Suppressor macrophage treated with lipopolysaccharide for 4 hours (primary cell): Measurements from ENCODE around the gene DAAM1.

ENCODE experiments used
- DNase-seq: peaks from one replicate; pipeline ENCODE4 v3.0.0-alpha.2; 2020

The DAAM1 gene

DNA sequence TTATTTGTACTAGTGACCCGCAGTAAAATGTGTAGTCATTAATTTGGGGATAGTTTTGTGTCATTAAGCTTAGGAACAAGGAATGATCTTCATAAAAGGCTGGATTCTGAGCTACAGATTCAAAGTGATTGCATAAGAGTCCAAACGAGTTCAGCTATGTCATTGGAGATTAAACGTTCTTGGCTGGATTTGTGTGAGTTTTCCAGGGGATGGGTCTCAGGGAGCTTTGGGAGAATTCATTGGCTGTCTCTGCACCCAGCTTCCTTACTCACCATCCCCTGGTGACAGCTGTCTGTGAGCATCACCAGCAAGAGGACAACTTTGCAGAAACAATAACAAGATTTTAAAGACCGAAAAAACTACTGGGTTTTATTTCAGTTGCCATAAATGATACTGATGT lies 130.4 kb downstream of the DAAM1 start:
- no peak for DNase-seq

DNA sequence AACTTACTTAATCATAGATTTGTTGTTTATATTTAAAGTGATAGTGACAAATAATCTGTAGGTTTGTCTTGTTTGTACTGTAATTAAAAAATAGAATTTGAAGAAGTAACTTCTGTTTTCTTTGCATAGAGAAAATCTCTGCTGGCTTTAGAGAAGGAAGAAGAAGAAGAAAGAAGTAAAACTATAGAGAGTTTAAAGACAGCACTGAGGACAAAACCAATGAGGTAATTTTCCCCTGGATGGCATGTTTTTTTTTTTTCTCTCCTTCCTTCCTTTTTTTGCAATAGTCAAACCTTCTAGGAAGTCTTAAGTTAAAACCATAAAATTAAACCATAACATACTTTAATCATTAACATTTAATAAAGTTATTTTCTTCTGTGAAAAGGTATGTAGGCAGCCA lies 131.9 kb downstream of the DAAM1 start:
- peak; percentile 24 for DNase-seq

DNA sequence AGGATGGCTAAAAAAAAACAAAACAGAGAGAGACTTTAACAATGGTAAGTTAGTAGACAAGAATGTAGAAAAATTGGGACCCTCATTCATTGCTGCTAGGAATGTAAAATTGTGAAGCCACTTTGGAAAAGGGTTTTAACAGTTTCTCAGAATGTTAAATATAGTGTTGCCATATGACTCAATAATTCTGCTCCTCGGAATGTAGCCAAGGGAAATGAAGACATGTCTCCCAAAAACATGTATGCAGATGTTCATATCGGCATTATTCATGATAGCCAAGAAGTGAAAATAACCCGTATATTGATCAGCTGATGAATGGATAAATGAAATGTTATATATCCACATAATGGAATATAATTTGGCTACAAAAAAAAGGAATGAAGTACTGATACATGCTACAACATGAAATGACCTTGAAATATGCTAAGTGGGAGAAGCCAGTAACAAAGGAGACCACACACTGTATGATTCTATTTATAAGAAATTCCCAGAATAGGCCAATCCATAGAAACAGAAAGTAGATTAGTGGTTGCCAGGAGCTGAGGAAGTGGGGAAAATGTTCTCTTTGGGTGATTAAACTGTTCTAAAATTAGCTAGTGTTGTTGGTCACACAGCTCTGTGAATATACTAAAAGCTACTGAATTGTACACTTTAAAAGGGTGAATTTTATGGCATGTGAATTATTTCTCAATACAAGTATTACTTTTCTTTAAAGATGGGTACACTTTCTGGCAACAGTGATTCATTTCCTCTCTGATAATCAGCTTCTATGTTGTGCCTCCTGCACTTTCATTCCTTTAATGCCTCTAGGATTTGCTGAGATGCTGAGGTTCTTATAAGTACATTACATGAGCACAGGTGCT lies 132.5 kb downstream of the DAAM1 start:
- peak; percentile 80 for DNase-seq

DNA sequence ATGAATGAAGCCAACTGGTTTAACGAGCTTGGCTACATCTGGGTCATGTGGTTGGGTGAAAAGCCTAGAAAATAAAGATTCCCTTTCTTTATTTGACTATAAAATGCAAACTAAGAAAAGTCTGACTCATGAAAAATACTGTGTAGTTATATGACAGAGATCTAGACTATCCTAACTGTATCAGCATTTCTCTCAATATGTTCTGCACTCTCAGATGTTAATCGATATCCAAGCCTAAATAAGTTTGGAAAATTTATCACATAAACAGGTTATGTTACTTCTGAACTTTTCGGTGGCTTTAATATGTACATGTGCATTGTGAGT lies 133.1 kb downstream of the DAAM1 start:
- DNase-seq, result no peak

DNA sequence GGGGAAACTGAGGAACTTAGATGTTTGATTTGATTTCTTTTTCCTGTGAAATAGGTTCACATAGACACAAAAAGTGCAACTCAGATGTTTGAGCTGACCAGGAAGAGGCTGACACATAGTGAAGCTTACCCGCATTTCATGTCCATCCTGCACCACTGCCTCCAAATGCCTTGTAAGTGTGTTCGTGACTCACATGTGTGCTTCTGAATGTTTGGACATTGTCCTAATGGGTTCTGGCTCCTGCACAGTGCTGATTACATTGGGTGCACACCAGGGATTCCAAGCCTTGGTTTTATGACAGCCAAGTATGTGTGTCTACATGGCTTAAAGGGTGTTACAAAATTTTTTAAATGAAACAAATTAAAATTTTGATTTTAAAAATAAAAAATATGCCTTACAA lies 137.4 kb downstream of the DAAM1 start:
- DNase-seq, result no peak

DNA sequence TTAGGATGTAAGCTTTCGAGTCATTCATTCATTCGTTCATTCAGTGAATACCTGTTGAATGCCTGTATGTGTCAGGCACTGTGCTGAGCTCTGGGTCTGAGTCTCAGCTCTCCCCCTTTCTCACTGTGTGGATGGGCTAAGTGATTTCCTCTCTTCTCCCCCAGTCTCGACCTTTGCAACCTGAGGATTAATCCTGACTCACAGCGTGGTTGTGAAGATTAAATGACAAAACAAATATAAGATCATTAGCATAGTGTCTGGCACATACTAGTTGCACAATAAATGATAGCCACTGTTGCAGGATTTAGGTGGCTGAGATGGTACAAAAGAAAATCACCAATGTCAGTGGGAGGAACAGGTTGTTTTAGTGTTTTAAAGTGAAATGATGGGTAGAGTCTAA lies 140.0 kb downstream of the DAAM1 start:
- no peak for DNase-seq

DNA sequence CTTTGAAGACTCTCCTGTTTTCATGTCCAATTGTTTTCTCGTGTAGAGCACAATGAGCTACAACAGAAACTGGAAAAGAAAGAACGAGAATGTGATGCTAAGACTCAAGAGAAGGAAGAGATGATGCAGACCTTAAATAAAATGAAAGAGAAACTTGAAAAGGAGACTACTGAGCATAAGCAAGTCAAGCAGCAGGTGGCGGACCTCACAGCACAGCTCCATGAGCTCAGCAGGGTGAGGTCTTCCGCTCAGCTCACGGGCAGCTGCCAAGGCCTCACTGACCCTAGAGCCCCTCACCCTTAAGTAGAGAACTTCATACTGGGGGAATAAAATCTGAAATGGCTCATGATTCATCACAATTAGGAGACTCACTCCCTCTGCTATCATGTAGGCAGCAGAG lies 142.0 kb downstream of the DAAM1 start:
- DNase-seq, result no peak

DNA sequence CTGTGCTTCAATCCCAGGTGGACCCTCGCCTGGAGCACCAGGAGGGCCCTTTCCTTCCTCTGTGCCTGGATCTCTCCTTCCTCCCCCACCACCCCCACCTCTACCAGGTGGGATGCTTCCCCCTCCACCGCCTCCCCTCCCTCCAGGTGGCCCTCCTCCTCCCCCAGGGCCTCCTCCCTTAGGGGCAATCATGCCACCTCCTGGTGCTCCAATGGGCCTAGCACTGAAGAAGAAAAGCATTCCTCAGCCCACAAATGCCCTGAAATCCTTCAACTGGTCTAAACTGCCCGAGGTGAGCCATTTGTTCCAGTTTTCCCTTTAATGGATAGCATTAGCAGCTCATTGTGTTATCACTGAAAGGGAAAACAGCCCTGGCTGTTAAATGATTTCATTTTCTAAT lies 142.8 kb downstream of the DAAM1 start:
- no peak for DNase-seq

DNA sequence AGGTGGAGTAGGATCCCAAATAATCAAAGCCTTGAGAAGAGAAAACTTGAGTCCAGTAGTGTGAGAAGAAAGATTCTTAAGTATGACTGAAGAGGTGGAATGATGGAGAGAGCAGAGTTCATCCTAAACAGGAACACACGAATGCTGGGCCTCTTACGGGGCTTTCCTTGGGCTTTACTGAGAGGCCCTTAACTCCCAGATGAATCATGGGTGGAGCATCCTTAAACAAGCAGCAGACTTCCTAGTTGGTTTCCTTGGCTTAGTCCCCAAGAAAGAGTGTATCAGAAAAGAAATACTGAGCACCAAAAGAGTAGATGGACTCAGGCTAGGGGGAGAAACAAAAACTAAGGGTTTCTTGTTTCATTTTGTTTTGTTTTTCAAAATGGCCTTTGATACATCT lies 144.3 kb downstream of the DAAM1 start:
- DNase-seq, result no peak

DNA sequence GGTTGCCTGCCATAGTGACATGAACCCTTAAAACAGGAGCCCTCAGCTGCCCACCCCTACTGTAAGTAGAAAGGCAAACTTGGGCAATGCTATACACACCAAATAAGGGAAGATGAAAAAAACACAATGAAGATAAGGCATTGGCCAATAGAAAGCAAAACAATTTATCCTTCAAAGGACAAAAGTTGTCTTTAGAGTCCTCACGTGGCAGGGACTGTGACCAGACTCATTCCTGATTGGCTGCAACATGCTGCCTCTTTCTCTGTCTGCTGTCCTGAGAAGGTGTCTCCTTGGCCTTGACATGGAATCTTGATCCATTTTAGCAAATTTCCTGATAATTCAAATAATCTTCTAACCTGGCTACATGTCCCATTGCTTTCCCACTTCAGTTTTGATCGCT lies 144.8 kb downstream of the DAAM1 start:
- no peak for DNase-seq

DNA sequence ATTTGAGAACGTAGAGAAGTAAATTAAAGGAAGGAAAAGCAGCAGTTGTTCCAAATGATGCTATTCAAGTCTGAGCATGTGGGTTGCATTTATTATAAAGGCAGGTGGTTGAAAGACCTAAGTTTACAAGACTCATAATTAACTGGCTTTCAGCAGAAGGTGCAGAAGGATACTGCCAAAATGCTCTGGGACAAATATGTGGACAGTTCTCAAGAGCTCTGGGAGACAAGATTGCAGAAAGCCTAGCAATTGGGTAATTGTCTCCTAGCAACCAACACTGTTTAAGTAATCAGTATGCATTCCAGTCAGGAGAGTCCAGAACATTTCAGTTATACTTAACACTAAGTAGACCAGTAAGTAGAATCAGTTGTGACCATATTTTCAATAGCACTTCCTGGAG lies 145.2 kb downstream of the DAAM1 start:
- no peak for DNase-seq

DNA sequence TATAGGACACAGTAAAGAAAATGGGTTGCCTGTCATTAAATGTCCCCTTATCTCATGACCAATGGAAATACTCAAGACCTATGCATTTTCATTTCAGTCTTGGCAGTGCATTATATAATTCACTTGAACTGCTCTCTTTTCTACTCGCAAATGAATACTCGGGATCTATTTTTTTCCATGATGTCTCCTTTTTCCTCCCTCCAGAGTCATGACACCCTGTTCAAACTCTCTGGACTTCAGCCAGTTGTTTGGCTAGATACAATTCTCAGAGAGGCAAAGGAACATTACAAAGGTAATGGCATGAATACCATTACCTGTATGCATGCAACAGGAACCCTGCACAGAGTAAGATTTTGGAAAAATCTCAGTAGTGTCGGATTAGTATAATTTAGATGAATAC lies 145.8 kb downstream of the DAAM1 start:
- no peak for DNase-seq

DNA sequence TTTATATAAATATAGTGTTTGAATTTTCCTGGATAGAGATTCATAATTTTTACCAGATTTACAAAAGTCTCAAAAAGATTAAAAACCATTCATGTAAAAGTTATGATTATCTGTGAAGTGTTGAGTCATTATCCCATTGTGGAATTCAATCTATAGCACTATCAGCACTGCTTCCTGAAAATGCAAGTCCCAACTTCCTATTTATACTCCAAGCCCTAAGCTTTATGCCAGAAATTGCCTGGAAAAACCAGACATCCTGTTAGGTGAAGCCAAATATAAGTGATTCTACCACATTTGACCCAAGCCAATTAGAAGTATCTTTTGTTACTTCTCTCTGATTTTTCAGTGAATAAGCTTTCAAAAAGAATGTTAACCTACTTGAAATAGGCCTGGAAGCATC lies 147.6 kb downstream of the DAAM1 start:
- no peak for DNase-seq

DNA sequence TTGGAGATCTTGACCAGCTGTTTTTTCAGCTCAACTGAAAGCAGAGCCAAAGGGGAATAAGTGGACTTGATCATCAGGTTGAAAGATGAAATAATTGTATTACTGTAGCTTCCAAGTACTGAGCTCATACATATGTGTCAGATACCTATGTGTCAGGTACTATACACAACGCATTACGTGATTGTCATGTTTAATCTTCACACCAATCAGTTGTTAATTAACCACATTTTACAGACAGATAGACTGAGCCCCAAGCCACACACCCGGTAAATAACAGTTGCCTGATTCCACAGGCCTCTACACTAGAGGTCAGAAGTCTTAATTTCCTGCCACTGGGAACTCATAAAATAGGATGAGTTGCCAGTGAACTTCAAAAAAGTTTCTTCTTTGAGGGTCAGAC lies 148.2 kb downstream of the DAAM1 start:
- no peak for DNase-seq

DNA sequence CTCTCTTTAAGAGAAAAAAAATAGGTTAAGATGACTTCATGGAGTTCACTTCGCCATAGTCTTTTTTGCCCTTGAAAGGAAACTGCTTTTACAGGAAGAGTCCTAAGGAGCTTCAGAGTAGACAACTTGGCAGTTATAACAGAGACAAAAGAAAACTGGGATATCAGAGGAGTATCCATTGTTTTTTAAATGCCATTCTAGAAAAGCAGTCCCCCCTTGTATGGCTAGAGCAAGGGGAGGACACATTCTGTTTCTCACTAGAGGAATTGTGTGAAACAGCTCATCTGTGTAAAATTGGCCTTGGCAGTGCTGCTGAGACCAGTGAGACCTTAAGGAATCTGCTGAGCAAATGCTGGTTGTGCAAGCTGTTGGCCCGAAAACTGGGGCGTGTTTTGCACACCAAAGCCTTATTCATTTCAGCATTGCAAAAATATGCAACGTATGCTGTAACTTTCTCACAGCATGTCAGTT lies 148.7 kb downstream of the DAAM1 start:
- peak; percentile 15 for DNase-seq

DNA sequence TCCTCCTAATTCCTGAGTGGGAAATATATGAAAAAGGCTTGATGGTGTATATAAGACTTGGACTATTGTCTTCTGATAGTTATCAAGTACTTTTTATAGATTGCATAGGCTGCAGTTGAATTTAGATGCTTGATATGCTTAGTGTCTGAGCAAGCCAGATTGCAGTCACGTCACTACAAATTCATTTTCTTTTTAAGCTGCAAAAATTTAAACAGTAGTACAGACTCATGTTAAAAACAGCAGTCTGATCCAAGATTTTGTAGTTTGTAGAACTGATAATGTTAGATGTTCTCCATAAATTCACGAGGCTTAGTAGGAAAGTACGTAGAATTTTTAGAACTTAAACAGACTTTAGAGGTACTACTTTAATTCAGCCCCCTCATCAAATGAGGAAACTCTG lies 150.3 kb downstream of the DAAM1 start:
- no peak for DNase-seq

DNA sequence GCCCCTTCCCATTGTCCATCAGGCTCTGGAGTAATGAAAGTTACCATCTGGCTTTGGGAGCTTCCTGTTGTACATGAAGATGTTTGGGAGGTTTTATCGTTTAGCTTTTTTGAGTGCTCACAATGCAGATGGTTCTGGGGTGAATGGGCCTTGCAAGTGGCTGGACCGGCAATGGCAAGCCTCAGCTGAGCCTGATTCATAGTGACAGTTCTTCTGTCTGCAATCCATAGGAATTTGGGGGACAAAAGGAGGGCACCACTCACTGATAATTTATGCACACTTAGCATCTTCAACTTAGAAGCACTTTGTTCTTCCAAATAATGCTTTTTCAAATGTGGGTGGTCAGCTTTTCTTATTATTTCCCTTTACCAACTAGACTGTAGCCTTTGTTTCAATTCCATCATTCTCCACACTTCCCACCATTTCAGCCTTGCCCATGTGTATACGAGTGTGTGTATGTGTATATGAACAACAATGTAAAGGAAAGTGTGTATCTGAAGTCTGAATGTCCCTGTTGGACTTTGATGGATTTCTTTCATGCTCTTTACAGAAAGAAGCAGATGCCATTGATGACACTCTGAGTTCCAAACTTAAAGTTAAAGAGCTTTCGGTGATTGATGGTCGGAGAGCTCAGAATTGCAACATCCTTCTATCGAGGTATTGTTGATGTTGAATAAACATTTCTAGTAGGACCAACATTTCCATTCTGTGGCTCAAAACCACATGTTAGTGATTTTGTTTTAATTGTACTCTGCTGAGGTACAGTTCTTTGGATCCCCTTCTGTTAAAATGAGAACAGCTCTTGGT lies 151.3 kb downstream of the DAAM1 start:
- no peak for DNase-seq

DNA sequence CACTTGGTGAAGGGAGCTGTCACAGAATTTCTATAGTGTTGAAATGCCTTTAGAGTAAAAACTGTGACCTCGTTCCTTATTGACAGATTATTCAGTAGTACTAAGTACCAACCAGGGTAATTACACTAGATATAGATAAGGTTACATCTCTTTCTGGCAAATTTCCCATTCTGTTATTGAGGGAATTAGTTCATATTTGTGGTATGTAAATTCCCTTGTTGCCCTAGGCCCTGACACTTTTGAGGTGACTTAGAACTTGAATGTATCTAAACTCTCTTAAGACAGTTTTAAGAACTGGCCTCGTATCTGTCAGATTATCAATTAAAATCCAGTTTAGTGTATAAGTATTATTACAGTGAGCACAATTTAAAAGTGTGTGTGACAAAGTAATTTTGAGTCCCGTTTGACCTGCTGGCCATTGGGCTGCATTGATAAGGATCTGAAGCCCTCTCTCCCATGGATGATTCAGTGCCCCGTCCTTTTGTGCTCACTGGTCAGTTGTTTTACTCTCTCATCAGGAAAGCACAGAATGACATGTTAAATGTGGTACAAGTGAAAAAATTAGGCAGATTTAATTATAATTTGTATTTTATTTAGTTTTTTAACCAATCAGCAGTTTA lies 153.5 kb downstream of the DAAM1 start:
- no peak for DNase-seq

DNA sequence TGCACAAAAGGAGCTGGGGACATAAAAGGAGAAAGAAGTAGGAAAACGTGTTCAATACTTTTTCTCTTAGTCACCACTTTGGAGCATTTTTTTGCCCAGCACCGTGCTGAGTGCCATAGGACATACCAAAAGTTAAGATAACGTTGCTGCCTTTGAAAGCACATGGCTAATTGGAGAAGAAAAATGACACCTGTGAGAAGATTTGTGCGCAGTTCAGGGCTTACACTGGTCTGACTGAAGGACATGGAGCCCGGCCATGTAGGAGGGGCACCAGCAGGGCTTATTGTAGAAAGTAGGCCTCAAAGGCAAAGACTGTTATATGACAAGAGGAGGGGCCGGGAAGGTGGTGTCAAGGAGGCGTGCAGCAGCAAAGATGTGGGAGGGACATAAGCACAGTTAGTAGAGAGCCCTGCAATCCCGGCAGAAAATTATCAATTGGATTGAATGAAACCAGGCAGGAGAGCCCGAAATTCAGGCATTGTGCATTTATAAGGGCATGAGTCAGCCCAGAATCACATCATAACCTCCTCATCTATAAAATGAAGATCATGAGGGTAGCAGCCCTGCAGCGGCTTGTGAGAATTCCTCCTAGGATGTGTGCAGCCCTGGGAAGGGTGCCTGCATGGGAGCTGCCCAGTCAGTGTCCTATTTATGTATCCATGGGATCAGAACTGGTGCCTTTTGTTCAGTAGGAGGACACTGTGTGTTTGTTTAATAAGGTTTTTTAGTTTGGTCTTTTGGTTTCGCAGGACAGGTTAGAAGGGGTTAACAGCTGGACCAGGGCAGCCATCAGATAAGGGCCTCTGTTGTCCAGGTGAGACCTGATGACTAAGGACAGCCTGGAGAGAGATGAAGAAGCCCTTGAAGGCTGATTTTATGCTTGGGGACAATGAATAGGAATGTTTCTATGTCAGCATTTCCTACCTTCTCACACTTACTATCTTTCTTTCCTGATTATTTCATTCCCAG lies 154.3 kb downstream of the DAAM1 start:
- no peak for DNase-seq

DNA sequence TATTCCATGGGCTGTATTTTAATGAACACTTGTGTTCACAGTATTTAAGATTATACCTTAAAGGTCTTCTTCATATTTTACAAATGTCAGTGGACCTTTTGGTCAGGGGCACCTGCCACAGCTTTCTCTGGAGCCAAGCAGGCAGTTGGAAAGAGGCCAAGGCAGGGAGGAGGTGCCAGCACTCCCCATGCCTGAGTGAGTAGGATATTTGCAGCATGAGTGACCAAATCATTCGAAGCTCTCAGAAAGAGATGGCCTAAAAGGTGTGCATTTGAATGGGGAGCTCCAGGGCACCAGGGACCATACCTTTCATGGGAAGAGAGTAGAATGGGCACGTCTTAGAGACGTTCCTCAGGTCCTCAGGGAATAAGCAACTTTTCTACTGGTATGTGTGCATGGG lies 155.1 kb downstream of the DAAM1 start:
- no peak for DNase-seq

DNA sequence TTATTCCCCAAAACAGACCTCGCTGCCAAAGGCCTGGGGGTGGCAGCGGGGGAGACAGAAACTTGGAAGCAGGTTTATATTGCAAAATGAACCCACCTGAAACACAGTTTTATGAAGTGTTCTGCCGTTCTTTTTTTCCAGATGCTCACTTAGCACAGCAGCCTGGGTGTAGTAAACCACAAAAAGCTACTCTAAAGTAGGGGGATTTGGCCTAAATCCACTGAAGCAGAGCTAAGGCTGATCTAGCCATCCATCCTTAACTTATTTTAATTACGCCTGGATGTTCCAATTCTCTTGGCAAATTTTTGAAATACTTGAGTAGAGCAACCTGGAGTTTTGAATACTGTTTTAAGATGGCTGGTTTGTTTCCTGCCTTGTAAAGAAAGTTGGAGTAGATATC lies 155.5 kb downstream of the DAAM1 start:
- DNase-seq, result no peak

DNA sequence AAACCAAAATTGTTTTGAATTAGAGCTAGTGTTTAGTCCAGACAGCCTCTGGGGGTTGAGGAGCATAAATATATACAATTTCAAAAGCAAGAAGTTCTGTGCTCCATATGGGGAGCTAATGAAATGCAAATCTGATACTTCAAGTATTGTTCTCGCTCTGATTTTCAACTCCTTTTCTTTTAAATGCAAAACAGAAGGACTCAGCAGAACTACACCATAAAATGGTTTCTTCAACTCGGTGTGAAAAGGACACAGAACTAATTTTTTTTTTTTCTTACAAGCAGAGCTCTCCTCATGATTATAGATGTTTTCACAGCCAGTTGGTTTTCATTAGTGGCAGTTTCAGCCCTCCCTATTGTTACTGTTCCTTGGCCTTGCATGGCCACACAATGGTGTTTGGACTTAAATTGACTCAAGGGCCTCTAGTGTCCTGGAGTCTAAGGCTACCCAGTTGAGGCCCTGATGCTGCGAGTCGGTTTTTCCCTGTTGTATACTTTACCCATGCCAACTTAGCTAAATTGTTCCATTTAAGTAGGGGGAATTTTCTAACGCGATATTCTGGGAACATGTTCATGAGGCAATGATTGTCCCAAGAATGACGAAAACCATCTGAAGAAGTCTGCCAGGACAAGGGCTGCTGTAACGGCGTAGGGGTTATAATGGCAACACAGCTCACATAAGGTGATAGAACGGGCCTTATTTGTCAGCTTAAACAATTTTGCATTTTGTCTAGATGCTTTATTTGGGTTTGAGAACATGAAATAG lies 156.4 kb downstream of the DAAM1 start:
- DNase-seq, result no peak
